Activated T-cell treated with anti-CD3 and anti-CD28 coated beads for 48 hours (primary cell): ENCODE results near the gene PTPRH.

Experiments used
- DNase-seq: peaks from one replicate; pipeline ENCODE4 v3.0.0-alpha.2; 2020; ENCODE audit warnings: low read depth

The PTPRH gene

GRCh38 chr19:55208880-55209692, at the start of gene PTPRH:
Gene PTPRH (minus strand): TSS chr19:55209501. CDS start chr19:55209433, 68 bp downstream.
- DNase-seq, result no peak

GRCh38 chr19:55258476-55258827, 49.2 kb upstream of the PTPRH start:
- peak; percentile 45 for DNase-seq

- peak; percentile 22 for DNase-seq
Measured at GRCh38 chr19:55257461-55258420, 48.4 kb upstream of the PTPRH start.

GRCh38 chr19:55256562-55257460, 47.5 kb upstream of the PTPRH start:
- no peak for DNase-seq

GRCh38 chr19:55255618-55256423, 46.5 kb upstream of the PTPRH start:
- DNase-seq, result peak; percentile 50

GRCh38 chr19:55254625-55254977, 45.3 kb upstream of the PTPRH start:
- no peak for DNase-seq

- peak; percentile 48 for DNase-seq
Measured at GRCh38 chr19:55253842-55254624, 44.7 kb upstream of the PTPRH start.

GRCh38 chr19:55252760-55253663, 43.7 kb upstream of the PTPRH start:
- DNase-seq, result no peak

- DNase-seq, result peak; percentile 38
Measured at GRCh38 chr19:55251341-55252081, 42.2 kb upstream of the PTPRH start.

- no peak for DNase-seq
Measured at GRCh38 chr19:55250262-55251036, 41.1 kb upstream of the PTPRH start.

- DNase-seq, result no peak
Measured at GRCh38 chr19:55249841-55250240, 40.5 kb upstream of the PTPRH start.

- no peak for DNase-seq
Measured at GRCh38 chr19:55248704-55249103, 39.4 kb upstream of the PTPRH start.

- no peak for DNase-seq
Measured at GRCh38 chr19:55248166-55248675, 38.9 kb upstream of the PTPRH start.

- DNase-seq, result no peak
Measured at GRCh38 chr19:55247621-55248099, 38.4 kb upstream of the PTPRH start.

GRCh38 chr19:55246462-55247451, 37.5 kb upstream of the PTPRH start:
- DNase-seq, result no peak
